Adrenal gland (tissue), 5 donors: ENCODE data around the gene C8G.

ENCODE experiments used
- CTCF ChIP-seq, 6 experiments: fragments of 450-650 bp in 4 of 6; fragments of 200-600 bp in 2 of 6; sonication (generic) in 1 of 6; IDR thresholded peaks; 1 replicate in 5 of 6; 2 replicates in 1 of 6; pipeline versions ENCODE4 v1.5.1 to v1.8.0; 2016 to 2021; ENCODE audit warnings: antibody characterized with exemption in 6 of 6, mild to moderate bottlenecking in 2 of 6, moderate library complexity in 1 of 6
- POLR2A ChIP-seq, 2 donors: fragments of 450-650 bp; IDR thresholded peaks; one replicate each; pipeline ENCODE4 v1.6.1; 2017; ENCODE audit warnings: antibody characterized with exemption in 2 of 2, mild to moderate bottlenecking in 2 of 2, moderate library complexity in 1 of 2
- donor health status: DM: no; HTN: no; CAD: no.

- TF ChIP-seq POLR2A (IDR thresholded peaks at IDR 0.05) = peak in 1 of 2 donors; percentile 56
- no peak for TF ChIP-seq CTCF (IDR thresholded peaks at IDR 0.05)
These were observed 42.7 kb upstream of the C8G start for GRCh38 chr9:136902259-136902821.
